RPMI7951 (cell line): ENCODE results near the gene PDZD4. TPM values are rescaled to one million over a fixed set of nuclear protein-coding genes. Genes with fewer than 3 reads are reported as not detected.

ENCODE experiments used
- total RNA-seq: library from RNA; depleted of rRNA; stranded (reverse); fragments of >200 nt; shearing (Covaris generic); gene quantifications from 2 replicates; pipeline ENCODE4 v1.2.3, GENCODE V29; 2014; rRNA removed

Gene PDZD4
- total RNA-seq, 1 experiment from 2014 or later = 0.12 TPM

Other genes starting within 250 kb of the PDZD4 start
- gene CCNQ, start 231.4 kb downstream of the PDZD4 start, total RNA-seq = 27.2 and 28.1 TPM in 2 replicates
- gene DUSP9, start 183.3 kb downstream of the PDZD4 start, total RNA-seq = 0.20 TPM in 1 of 2 replicates, not detected in the other
- not detected in 2 replicates for gene PNCK, start 156.7 kb downstream of the PDZD4 start, total RNA-seq
- 4.7 and 5.2 TPM in 2 replicates for gene SLC6A8, start 142.6 kb downstream of the PDZD4 start, total RNA-seq
- 128 and 135 TPM in 2 replicates for gene BCAP31, start 106.2 kb downstream of the PDZD4 start, total RNA-seq
- 7.0 and 9.8 TPM in 2 replicates for gene ABCD1, start 105.7 kb downstream of the PDZD4 start, total RNA-seq
- gene PLXNB3, start 66.3 kb downstream of the PDZD4 start, total RNA-seq = 2.0 and 3.8 TPM in 2 replicates
- 0.12 and 1.1 TPM in 2 replicates for gene SRPK3, start 49.5 kb downstream of the PDZD4 start, total RNA-seq
- 67.7 and 69.4 TPM in 2 replicates for gene IDH3G, start 36.2 kb downstream of the PDZD4 start, total RNA-seq
- 203 and 247 TPM in 2 replicates for gene SSR4, start 35.9 kb downstream of the PDZD4 start, total RNA-seq
- 49.5 and 58.9 TPM in 2 replicates for gene L1CAM, start 55.6 kb upstream of the PDZD4 start, total RNA-seq
- gene AVPR2, start 74.1 kb upstream of the PDZD4 start, total RNA-seq = 0.20 TPM in 1 of 2 replicates, not detected in the other
- gene ARHGAP4, start 95.7 kb upstream of the PDZD4 start, total RNA-seq = 0.29 and 1.9 TPM in 2 replicates
- gene NAA10, start 104.5 kb upstream of the PDZD4 start, total RNA-seq = 96.4 and 136 TPM in 2 replicates
- 1.7 and 1.9 TPM in 2 replicates for gene RENBP, start 114.1 kb upstream of the PDZD4 start, total RNA-seq
- gene HCFC1, start 141.3 kb upstream of the PDZD4 start, total RNA-seq = 21.6 and 23.6 TPM in 2 replicates
- 5.8 and 6.6 TPM in 2 replicates for gene TMEM187, start 142.2 kb upstream of the PDZD4 start, total RNA-seq
- gene IRAK1, start 189.4 kb upstream of the PDZD4 start, total RNA-seq = 38.1 and 44.2 TPM in 2 replicates